ENCODE results near the gene IL31RA.
"Not testable (repeated sequence)": the region's sequence is repeated elsewhere in the genome, so short reads cannot be mapped to it uniquely, and the experiment has no call there.

Gene IL31RA

DNA sequence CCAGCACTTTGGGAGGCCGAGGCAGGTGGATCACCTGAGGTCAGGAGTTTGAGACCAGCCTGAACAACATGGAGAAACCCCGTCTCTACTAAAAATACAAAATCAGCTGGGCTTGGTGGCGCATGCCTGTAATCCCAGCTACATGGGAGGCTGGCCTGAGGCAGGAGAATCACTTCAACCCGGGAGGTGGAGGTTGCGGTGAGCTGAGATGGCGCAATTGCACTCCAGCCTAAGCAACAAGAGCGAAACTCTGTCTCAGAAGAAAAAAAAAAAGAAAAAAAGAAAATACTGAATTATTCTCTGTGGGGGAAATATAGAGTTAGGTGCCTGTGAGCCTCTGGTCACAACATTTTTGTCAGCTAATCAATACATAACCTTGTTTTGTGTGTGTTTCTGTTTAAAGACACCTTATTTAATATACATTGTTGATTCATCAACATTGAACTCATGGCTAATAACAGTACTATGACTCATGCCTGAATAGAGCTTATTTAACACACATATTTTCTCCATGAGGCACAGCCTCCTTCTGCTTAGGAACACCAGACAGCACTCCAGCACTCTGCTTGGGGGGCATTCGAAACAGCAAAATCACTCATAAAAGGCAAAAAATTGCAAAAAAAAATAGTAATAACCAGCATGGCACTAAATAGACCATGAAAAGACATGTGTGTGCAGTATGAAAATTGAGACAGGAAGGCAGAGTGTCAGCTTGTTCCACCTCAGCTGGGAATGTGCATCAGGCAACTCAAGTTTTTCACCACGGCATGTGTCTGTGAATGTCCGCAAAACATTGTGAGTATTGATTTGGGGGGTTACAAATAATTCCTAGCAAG is at the start of gene IL31RA:
Gene IL31RA, plus strand, starts transcription at position 519 of the 836 bp plus-strand sequence. Its CDS starts 214 bp downstream, at position 733.
- DNase-seq: peak; percentile 86

DNA sequence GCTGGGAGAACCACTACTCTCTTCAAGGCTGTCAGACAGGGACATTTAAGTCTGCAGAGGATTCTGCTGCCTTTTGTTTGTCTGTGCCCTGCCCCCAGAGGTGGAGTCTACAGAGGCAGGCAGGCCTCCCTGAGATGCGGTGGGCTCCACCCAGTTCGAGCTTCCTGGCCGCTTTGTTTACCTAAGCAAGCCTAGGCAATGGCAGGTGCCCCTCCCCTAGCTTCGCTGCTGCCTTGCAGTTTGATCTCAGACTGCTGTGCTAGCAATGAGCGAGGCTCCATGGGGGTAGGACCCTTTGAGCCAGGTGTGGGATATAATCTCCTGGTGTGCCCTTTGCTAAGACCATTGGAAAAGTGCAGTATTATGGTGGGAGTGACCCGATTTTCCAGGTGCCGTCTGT is 42.3 kb upstream of the IL31RA start:
- DNase-seq: not testable (repeated sequence)

DNA sequence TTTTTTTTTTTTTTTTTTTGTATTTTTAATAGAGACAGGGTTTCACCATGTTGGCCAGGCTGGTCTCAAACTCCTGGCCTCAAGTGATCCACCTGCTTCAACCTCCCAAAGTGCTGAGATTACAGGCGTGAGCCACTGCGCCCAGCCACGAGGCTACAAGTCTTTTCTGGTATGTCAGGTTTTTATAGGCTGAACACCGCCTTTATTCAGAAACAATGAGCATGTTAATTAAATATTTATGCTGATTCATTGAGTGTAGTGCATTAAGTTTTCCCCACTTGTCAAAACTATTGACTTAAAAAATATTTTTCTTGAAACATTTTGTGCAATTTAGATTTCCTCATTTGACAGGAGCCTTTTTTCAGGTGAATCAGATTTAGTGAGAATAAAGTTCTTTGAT is 35.2 kb upstream of the IL31RA start:
- not testable (repeated sequence) for DNase-seq

DNA sequence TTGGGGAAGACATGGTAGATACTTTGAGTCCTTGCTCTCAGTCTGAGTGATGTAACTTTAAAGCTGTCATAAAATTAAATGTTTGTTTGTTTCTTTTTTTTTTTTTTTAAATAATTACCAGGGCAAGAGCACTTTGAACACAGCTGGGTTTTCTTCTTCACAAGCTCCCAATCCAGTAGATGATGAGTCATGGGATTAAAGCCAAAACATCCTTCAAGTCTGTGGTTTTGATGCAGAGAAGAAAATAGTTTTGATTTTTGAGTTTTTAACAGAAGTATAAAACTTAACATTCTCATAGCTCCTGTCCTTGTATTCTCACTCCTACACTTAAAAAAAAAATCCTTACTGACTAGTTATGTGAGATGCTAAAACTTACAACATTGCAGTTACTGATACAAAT is 34.8 kb upstream of the IL31RA start:
- peak; percentile 94 for DNase-seq

DNA sequence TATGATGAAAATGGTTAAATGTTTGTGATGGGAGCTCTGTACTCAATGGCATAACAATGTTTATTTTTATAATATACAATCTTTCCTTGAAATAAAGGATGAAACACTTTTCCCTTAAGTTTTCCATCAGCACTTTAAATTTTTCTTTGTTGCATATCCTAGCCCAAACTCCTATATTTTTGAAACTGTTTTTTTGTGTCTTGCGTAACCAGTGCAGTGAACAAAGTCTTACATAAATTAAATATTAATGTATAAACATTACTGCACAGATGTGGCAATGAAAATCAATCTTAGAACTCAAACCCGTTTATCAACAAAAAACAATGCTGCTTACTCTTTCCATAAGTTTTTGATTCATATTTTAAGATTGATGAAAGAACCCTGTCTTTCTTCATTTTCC is 34.1 kb upstream of the IL31RA start:
- no peak for DNase-seq

DNA sequence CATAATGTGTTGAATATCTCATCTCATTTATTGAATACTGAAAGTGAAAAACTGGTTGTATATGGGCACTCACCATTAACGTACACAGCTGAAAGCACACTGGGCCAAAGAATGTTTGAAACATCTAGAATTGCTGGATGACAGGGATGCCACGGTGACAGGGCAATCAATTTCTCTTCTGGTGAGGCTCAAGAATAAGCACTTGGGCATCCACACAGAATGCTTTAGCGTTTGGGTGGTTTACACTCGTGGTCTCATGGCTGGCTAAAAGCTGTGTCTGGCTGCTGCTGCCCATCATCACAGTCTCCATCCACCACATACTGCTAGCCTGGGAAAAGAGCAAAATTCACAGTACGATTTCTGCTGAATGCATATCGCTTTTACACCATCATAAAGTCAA is 30.7 kb upstream of the IL31RA start:
- DNase-seq: peak; percentile 30

DNA sequence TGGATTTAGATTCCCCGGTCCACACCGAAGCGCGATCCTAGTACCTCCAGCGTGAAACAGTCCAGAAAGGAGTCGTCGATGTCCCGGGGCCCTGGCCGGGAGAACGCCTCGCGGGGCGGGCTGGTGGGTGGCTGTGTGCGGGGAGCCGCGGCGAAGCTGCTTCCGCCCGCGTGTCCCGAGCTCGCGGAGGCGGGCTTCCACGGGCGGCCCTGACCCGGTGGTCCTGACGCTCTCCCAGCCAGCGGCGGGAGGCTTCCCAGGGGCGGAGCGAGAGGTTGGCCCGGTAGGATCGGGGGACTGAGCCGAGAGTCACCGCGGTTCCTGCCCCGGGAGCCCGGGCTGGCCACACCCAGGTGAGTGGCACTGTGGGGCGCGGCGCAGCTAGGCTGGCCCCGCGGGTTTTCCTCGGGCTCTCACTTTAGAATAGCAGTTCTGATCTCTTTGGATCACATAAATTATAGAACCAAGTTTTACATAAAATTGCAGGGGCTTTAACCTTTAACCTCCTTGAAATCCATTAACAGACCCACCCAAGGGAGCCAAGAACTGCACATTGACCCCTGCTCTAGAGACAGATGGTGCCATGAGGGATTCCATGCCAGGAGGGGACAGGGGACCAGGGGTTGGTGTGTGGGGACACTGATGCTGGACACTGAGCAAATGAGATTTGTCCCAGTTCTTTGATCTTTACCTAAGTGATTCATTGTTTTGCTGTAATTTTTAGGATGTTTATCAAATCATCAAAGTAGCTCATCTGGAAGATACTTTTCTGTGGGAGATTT is 29.2 kb upstream of the IL31RA start:
- no peak for DNase-seq

DNA sequence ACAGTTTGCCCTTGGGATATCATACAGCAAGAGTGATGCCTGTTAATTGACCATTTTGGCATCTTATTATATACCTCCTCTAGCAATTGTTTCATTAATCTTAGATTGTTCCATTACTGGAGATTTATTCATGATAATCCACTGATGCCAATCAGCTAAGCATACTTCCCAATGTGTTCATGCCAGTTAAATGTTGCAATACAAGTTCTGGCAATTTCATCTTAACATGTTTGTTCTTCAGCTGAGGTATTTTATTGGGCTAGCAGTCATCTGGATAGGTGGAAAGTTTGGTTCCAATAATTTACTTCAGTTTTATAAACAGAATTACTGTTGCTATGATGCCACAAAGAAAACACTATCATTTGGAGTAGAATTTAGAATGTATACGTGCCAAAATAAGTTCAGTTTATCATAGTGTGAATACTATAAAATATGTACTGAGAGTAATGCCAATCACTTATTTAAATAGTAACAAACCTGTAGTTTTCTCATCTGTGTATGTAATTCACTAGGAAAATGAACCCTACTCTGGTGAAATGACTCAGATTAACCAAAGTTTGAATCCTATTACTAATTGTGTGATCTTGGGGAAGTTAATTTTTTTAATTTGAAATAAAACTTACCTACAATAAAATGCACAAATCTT is 27.9 kb upstream of the IL31RA start:
- no peak for DNase-seq

DNA sequence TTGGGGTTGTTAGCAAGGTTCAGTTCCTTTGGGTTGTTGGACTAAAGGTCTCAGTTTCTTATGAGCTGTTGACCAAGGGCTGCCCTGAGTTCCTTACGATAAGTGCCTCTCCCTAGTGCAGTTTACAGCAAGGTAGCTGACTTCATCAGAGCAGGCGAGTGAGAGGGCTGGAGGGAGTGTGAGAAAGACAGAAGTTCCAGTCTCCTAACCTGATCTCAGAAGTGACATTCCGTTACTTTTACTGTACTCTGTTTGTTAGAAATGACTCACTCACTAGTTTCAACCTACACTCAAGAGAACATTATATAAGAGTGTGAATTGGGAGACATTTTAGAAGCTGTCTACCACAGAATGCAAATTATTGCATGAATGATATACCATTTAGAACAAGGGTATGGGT is 21.2 kb upstream of the IL31RA start:
- DNase-seq: no peak

DNA sequence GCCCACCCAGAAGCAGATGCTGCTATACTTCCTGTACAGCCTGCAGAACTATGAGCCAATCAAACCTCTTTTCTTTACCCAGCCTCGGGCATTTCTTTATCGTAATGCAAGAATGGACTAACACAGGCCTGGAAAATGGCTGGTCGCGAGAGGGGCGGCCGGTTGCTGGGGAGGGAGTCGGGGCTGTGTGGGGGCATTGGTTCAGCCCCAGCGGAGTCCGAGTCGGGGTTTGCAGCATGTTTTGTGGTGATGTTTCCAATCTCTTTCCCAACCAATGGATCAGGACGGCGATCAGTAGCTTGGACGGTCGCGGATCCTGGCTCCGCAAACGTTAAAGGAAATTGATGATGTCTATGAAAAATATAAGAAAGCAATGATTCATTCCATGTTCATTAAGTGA is 18.7 kb upstream of the IL31RA start:
- DNase-seq: no peak

DNA sequence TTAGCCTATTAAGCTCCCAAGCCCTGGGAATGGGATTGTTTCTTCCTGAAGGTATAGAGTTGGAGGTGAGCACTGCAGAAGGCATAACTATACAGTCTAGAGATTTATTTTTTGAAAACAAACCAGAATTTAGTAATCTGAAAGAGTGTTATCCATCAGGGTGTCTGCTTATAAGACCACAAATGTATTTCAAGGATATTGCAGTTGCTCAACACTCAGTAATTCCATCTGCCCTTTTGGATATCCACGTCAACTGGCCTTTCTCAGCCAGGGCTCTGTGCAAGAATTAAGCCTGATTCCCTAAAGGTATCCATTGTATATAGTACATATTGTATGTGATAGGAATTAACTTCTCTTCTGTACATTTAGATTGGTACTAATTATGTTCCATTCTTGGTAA is 15.0 kb upstream of the IL31RA start:
- DNase-seq: no peak

DNA sequence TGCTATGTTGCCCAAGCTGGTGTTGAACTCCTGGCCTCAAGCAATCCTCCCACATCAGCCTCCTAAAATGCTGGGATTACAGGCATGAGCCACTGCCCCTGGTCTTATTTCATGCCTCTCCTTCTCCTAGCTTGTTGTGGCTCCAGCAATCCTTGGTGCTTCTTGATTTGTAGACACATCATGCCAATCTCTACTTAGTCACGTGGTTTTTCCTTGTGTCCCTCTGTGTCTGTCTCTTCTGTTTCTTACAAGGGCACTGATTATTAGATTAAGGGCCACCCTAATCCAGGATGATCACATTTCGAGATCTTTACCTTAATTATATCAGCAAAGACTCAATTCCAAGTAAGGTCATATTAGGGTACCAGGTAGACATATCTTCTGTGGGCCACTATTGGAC is 9.2 kb upstream of the IL31RA start:
- DNase-seq: no peak

DNA sequence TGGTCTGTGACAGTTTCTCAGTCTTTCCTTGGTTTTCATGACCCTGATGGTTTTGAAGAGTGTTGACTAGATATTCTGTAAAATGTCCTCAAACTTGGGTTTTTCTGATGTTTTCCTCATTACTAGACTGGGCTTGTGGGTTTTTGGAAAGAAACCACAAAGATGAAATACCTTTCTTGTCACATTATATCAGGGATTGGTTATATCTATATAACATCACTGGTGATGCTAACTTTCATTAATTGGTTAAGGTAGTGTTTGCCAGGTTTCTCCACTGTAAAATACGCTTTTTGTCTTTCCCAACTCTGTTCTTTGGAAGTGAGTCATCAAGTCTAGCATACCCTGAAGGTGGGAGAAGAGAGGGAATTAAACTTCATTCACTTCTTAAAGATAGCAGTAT is 3.3 kb upstream of the IL31RA start:
- peak; percentile 76 for DNase-seq

DNA sequence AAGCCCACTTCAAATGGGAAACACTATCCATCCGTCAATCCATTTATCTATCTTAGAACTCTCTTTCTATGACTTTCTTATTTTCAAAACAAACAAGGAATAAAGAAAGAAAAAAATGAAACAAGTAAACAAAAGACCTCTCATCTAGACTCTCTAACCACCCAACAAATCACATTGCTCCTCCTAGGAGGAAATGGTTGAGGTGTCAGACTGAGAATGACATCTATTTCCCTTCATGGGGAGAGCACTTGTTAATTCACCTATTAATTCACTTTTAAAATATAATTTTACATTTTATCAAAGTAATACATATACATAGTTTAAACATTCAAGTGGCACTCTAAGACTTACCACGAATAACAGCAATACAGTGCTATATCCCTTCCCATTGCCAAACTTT is 2.4 kb upstream of the IL31RA start:
- DNase-seq: no peak

DNA sequence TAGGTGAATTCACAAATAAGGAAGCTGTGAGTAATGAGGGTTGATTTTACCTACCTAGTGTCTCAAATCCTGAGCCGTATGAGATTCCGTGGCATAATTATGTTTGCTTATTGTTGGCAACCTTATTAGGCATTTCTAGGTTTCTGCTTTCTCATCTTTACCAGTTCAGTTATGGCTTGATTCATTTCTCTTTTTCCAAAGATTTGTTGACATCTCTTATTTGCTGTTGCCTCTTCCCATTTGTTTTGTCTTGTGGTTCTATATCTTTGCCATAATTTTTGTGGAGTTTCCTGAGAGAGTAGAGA is 470 bp downstream of the IL31RA start:
- no peak for DNase-seq

DNA sequence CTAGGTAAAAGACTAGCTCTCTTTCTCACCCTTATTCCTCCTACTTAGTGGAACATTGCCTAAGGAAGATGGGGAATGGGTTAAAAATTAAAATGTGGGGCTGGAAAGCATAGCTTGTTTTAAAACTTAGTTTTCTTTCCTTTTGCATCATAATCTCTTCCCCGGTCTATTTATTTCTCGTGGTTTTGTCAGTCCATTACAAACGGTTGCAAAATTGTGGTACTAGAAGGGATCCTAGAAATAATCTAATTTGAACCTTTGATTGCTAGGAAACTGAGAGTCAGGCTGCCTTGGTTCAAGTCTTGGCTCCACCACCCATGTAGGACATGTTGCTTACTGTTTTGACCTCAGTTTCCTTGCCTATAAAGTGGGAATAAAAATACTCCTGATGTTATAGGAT is 1.3 kb downstream of the IL31RA start:
- no peak for DNase-seq

DNA sequence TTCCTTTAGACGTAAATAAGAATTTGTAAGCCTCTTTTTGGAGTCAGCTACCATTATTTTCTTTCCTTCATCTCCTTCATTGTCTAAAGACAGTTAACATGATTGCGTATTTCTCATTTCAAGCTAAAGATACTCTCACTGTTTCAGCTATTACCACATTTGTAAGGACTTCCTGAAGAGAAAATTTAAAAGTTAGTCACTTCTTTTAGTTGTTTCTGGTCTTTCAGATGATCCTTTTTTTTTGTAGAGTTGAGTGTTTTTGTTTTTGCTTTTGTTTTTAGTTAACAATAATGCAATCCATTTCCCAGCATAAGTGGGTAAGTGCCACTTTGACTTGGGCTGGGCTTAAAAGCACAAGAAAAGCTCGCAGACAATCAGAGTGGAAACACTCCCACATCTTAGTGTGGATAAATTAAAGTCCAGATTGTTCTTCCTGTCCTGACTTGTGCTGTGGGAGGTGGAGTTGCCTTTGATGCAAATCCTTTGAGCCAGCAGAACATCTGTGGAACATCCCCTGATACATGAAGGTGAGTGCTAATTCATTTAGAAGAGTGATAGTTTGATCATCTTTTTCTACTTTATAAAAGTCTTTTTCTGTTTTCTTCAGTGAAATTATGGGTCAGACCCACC is 2.0 kb downstream of the IL31RA start:
- no peak for DNase-seq

DNA sequence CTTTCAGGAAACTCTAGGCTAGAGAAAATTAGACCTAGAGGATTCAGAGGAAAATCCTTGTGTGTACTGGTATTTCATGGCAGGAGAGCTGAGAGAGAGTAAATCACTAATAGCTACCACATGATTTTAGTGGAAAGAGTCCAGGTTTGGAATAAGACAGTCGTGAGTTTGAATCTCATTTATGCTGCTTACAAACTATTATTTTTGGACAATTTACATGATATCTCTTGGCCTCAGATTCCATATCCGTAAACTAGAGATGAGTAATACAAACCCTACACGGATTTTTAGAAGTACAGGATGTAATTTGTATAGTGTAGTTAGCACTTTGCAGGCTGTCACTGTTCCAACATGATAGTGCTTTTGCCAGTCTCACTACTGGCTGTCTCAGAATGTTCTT is 2.7 kb downstream of the IL31RA start:
- peak; percentile 74 for DNase-seq

DNA sequence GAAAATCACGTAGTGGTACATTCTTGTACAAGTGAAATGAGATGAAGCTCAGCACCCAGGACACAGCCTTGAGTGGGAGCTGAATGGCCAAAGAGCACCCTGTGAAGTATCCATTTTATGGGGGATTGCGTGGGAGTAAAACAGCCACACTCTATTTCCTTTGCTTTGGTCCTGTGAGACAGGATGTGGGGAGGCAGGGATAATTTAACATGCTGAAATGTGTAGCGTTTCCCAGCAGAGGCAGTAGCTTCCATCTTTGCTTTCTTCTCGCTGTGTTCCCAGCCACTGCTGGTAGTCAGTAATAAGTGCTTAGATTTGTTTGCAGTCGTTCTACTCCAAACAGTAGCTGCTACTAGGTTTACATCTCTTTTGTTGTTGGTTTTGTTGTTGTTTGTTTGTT is 4.4 kb downstream of the IL31RA start:
- DNase-seq: peak; percentile 30

DNA sequence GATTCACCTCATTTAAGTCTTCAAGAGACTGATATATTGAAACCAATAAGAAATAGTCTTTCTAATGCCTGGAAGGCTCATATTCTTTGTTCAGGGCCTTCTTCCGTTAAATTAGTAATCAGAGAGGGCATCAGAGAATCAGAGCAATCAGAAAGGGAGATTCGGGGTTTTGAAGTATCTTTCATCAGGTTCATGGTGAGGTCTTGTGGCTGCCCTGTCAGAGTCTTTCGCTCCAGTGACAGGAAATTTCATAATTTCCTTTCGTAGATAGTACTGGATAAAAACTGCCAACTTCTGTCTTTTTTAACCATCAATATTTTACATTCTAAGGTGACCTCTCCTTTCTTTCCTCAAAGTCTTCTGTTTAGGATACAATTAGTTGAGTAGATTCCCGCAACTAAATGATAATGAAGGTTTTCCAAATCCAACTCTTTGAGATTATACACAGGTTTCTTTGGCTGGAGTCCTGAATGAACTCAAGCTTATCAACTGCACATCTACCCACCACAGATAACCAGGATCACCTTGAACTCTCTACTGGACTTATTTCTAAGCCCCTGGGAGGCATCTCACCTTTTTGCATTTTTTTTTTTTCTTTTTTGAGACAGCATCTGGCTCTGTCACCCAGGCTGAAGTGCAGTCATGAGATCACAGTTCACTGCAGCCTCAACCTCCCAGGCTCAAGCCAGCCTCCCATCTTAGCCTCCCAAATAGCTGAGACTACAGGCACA is 5.5 kb downstream of the IL31RA start:
- DNase-seq: no peak

DNA sequence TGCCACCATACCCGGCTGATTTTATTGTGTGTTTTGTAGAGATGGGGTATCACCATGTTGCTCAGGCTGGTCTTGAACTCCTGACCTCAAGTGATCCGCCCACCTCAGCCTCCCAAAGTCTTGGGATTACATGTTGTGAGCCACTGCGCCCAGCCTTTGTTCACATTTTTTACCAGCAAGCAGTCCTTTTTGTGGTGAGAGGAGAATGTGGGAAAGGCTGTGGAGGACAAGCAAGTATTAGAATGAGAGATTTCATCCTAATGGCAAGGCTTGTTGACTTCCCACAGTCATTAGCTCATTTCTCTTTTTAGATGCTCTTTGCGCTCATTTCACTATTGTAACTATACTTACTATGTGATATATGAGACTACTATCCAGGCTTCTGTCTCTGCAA is 6.1 kb downstream of the IL31RA start:
- no peak for DNase-seq

DNA sequence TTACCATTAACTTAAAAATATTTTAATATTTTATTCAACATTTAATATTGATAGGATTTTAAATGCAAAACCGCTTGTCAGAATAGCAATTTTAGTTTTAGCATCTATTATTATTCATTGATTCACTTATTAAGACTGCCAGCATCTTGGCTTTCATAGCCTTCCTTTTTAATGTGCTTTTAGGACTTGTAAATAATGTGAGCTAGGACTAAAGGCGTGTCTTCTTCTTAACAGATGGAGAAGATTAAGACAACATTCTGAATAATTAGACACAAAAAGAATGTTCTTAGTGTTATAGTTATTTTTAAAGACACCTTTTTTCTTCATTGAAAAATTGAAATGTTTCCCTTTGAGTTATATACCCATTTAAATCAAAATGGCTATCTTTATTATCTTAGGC is 6.9 kb downstream of the IL31RA start:
- no peak for DNase-seq

DNA sequence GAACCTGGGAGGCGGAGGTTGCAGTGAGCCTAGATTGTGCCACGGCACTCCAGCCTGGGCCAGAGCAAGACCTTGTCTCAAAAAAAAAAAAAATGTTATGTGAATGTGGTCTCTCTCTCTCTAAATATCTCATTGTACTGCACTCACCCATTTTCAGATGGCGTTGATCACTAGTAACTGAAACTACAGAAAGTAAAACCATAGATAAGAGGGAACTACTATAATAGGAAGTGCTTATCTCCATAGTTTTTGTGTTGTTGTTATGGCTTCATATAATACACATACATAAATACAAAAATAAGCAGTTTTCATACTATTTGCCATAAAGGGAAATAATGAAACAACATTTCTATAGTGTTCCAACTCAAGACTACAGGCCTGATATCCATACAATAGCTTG is 9.1 kb downstream of the IL31RA start:
- no peak for DNase-seq

All from fibroblast of upper back skin (primary cell).